GM19452 (cell line): ENCODE data around the gene AVPR2.

Experiments used
- ATAC-seq: cut with Tn5 transposase; IDR thresholded peaks from one replicate; pipeline ENCODE4 v1.9.1; 2021; ENCODE audit not compliant: unreplicated experiment

The AVPR2 gene

GRCh38 chrX:153930011-153930910, 25.8 kb downstream of the AVPR2 start:
- ATAC-seq: no peak

DNA sequence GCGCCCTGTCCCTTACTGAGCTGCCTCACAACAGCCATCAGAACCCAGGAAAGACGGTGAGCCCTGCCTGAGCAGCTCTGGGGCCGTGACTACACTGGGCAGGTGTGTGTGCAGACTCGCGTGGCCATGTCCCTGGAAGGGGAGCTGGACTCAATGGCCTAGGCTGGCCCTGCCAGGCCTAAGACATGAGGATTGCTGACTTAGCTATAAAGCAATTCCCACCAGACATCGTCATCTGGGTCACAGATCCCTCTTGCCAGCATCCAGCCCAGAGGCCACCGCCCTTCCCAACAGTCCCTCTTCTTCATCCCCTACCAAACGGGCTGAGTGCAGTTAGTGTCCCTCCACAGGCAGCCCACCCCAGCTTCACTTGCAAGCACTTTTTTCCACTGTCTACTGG, 26.7 kb downstream of the AVPR2 start:
- no peak for ATAC-seq

DNA sequence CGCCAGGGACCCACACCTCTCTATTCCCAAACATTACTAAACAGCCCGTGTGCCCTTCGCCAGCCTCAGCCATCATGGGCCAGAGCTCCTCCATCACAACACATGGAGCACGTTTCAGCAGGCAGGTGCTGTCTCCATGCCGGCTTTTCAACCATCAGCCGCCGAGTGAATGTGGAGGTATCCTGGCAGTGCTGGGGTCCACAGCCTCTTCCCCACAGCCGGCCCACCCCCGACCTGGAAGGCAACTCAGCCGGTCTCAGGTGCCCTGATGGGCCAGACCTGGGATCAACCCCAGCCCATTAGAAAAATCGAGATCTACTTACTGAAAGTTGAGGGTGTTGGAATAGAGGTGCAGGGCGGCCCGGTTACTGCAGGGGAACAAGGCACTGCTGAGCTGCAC, 27.3 kb downstream of the AVPR2 start:
- no peak for ATAC-seq

- ATAC-seq: no peak
Observed at GRCh38 chrX:153932220-153932915, 27.9 kb downstream of the AVPR2 start.

DNA sequence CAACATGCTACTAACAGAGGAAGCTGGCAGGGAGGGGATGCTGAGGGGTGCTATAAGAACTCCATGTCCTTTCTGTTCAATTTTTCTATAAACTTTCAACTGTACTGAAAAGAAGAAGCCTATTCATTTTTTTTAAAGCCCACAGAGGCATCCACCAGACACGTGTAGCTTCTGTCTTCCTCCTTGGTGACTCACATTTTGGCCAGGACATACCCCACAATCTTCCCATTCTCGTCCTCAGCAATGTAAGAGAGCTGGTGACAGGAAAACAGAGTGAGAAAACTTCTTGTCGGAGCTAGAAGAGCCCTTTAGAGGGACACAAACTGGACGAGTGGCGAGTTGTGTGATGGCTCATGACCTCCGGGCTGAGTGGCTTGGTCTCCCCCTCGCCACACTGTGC, 29.3 kb downstream of the AVPR2 start:
- no peak for ATAC-seq

- ATAC-seq: peak; percentile 27
Observed at GRCh38 chrX:153934148-153934761, 29.8 kb downstream of the AVPR2 start.

DNA sequence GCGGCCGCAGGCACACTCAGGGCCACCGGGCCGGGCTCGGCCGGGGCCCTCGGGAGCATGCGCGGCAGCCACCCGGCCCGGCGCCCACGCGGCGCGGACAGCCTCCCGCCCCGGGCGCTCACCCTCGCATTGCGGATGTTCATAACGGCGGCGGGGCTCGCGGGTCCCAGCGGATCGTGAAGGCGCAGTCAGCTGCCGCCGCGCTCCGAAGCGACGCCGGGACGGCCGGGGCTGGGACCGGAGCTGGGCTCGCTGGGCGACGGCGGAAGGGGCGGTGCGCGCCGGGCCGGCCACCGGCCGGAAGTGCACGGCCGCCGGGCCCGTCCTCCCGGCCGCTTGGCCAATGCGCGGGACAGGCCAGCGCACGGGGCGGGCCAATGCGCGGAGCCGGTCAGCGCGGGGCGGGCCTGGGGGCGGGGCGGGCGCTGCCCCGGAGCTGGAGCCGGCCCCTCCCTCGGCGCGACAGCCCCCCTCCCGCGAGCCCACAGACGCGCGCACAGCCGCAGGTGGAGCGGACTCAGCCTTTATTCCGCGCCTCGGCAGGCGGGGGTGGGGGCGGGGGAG, 30.4 kb downstream of the AVPR2 start, which contains the start of gene NAA10:
TSS of gene NAA10 (minus strand) at position 276 of the 564 bp plus-strand sequence. CDS start at position 143, 133 bp downstream.
- peak; percentile 79 for ATAC-seq

GRCh38 chrX:153935326-153935851, 30.9 kb downstream of the AVPR2 start:
- peak; percentile 30 for ATAC-seq

DNA sequence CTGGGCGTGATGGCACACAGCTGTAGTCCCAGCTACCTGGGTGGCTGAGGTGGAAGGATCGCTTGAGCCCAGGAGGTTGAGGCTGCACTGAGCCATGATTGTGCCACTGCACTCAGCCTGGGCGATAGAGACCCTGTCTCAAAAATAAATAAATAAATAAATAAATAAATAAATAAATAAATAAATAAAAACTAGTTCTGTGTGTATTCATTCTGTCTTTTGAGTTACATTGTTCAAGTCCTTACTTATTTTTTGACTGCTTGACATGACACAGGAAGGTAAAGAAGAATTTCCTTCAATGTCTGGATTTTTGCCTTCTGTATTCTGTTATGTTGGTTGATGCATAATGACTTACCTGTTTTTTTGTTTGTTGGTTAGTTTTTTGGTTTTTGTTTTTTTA, 32.6 kb downstream of the AVPR2 start:
- no peak for ATAC-seq

GRCh38 chrX:153938226-153938786, 33.8 kb downstream of the AVPR2 start:
- no peak for ATAC-seq

- no peak for ATAC-seq
Observed at GRCh38 chrX:153939573-153939972, 35.1 kb downstream of the AVPR2 start.

- no peak for ATAC-seq
Observed at GRCh38 chrX:153941336-153942252, 37.1 kb downstream of the AVPR2 start.

DNA sequence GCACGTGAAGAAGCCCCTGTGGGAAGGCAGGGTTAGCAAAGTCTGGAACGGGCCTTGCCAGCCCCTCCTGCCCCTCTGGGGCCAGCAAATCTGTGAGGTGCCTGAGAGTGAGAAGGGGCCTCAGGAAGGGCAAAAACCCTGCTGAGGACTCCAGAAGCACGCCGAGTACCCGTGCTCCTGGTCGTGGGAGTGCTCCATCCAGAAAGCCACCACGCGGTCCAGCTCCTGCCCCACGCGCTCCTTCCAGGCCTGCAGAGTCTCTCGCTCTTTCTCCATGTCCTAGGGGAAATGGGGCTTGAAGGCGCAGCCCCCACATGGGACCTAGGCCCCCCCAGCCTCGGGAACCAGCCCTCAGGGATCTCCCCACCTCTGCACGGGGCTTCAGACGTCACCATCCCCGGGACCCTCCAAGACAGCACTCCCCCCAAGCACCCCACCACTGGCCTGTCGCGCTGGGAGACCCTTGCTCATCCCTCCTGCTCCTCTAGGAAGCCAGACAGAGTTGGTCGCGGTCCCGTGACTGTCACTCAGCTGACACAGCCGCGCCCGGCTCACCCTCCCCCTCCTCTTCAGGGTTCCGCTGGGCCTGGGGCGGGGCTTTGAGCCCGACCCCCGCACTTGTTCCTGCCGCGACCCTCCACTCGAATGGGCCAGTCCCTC, 39.8 kb downstream of the AVPR2 start, which contains the start of gene RENBP:
TSS of gene RENBP (minus strand) at position 504 of the 660 bp plus-strand sequence. CDS start at position 471, 33 bp downstream.
- ATAC-seq: no peak

DNA sequence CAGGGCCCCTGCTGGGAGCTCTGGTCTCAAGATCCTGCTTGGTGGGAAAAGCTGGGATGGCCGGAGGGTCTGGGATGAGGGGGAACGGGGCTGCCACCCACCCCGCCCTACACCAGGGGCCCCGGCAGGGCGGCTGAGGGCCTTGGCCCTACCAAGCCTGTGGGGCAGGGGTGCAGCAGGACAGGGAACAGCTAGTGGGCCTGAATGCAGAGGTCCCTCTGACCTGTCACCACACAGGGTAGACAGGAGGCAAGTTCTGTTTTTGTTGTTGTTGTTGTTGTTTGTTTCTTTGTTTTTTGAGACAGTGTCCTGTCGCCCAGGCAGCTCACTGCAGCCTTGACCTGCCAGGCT, 40.3 kb downstream of the AVPR2 start:
- ATAC-seq: no peak

DNA sequence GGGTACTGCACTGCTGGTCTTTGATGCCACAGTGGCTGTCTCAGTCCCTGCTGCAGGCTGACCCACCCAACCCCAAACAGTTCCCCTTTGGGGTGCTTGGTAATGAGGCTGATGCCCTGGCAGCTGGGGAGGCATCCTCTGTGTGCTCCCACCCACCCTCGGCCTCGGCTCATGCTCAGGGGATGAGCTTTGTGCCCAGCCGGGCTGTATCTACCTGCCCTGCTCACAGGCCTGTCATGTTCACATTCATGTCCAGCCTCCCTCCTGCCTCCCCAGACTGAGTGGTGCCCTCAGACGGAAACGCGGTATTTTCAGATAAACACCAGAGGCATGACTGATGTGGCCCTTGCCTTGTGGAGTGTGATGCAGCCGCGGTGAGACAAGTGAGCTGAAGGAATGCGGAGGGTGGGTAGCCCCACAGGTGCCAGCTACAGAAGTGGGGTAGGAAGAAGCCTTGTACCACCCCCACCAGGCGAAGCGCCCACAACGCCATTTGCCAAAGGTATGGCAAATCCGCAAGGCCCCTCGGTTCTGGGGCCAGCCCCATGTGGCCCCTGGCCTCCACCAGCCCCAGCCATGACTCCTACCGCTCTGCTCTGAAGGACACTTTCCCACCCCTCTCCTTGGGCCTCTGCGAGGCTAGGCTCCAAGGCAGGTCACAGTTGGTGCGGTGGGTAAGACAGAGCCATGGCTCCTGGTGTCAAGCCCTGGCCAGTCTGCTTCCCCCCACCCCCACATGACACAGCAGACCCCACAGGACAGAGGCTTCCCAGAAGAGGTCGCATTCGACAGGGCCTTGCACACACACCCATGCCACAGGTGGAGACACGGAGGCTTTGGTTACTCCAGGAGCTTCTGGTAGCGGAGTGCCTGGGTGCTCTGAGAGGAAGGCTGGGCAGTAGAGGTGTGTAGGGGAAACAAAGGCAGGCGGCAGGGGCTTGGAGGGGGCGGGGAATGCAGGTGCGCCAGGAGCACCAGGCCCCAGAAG, 41.8 kb downstream of the AVPR2 start:
- no peak for ATAC-seq

- peak; percentile 74 for ATAC-seq
Observed at GRCh38 chrX:153947009-153947769, 42.7 kb downstream of the AVPR2 start.

DNA sequence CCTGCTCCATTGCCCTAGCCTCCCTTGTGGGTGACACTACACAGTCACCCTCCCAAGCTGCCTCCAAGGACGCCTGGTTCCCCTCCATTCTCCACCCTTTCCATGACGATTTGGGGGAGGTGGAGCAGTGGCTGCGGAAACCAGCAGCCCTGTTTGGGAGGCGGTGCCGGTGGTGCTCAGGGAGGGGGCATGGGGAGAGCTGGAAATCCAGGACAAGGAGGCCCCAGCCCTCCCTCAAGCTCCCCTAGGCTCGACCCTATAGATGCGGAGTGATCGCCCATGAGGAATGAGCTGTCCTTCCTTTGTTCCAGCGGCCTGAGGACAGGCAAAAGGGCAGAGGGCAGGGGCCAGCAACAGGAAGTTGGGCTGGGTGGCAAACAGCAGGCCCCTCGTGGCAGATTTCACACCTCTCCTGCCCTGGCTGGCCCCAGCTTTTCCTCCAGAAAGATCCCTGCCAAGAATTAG, 43.6 kb downstream of the AVPR2 start:
- no peak for ATAC-seq
